SW480 (cell line): ENCODE measurements around the gene SLC1A3.

Experiments used
- DNase-seq: peaks from one replicate; pipeline ENCODE4 v3.0.0-alpha.2; 2016; ENCODE audit warnings: low spot score

SLC1A3 gene

DNA sequence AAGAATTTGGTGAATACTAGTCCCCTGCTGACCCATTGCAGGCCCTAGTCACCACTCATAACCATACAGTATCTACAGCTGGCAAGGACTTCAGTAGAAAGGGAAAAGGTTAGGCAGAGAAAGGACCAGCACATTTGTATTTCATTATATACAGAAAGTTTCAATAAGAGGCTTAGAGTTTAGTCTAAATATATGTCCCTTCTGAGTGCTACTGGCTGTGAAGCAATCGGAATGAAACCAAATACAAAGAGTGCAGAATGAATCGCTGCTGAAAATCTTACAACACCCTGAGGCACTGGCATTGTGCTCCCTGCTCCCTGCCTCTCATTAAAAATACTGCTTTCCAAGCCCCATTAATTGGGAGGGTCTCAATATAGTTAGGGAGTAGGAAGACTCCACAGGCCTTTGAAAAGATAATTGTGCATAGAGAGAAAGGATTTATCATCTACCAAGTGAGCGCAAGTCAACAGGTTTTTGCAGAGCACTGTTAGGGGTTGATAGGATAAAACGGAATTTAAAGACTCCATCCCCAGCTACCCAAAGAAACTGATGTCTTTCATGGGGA, 110.8 kb downstream of the SLC1A3 start:
- DNase-seq = no peak

DNA sequence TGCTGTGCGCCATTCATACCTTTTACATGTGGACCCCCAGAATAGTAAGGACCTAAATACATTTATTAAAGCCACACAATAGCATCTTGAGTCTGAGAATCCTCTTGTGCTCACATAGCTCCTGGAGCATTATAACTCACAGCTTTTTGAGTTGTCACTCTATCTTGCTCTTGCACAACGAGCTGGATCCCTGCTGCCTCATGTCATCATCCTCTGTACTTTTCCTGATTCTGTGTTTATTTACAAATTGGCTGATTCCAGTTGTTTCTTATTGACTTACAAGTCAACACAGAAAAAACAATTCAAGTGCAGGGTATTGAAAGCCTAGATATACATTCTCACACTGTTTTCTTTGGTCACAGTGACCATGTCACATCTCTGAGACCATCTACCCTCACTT, 112.9 kb downstream of the SLC1A3 start:
- DNase-seq = no peak

DNA sequence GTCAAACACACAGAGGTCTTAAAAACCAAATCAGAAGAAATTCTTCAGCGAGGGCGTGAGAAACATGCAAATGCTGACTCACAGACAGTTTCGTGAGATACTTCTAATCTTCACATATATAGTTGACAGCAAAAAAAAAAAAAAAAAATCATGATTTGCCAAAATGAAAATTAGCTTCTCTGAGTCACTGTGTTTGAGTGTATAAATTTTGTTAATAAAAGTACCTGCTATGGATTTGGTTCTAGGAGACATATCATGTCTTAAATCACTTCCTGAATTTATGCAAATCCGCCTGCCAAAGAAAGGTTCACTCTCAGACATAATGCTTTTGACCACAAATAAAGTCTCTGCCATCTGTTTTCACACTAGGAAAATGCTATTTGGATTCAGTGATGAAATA, 114.3 kb downstream of the SLC1A3 start:
- DNase-seq = no peak

DNA sequence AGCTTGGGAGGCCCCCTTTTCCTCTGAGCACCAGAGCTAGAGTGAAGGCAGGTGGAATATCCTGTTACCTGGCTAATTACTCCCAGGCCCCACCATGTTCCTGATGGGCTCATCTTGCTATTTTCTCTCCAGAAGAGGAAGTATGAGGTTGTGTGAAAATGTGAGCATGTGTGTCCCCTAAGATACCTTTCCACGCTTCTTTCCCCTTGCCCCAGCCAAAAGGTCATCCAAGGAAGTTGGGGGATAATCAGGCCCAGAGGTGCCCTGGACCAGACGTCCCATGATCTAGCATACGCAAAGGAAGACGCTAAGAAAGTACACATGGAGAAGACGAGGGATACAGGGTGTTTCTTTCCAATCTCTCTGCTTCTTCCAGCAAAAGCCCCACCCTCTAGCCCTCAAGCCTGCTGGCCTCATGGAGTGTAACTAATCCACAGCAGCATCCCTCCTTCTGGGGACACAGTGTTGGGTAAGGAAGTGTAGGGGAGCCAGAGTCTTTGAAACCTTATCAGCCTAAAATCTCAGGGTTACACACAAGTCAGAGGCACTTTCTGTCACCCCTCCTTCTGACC, 115.3 kb downstream of the SLC1A3 start:
- no peak for DNase-seq

DNA sequence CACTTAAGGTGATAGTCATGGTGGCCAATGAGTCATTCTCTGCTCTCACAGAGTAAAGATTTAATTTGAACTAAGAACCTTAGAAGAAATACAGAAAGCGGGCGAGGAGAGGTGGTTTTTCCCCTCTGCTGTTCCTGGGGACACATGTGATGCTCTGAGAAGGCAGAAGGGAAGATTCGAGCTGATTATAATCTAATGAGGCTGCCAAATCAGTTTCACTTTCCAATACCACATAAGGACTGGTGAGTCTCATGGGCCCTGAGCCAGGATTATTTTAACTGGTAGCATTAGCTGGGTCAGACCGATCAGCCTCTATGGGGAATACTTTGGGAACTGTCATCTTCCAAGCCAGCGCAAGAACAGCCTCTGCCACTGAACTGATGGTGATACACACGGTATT, 116.5 kb downstream of the SLC1A3 start:
- DNase-seq = no peak

DNA sequence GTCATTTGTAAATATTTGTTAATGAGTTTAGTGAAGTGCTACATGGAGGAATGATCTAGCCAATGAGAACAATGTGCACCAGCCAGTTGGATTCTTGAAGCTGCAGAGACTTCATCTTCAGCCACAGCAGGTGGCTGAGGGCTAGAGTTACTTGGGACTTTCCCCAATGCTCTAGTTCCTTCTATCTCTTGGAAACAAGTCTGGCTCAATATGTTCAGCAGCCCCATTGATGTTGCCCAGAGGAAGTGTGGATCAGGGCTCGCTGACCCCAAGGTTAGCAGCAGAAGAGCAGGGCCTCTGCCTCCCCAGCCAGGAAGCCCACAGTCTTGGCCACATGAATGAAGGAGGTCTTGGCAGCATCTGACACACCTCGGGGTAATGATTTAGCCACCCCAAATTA, 117.5 kb downstream of the SLC1A3 start:
- no peak for DNase-seq

DNA sequence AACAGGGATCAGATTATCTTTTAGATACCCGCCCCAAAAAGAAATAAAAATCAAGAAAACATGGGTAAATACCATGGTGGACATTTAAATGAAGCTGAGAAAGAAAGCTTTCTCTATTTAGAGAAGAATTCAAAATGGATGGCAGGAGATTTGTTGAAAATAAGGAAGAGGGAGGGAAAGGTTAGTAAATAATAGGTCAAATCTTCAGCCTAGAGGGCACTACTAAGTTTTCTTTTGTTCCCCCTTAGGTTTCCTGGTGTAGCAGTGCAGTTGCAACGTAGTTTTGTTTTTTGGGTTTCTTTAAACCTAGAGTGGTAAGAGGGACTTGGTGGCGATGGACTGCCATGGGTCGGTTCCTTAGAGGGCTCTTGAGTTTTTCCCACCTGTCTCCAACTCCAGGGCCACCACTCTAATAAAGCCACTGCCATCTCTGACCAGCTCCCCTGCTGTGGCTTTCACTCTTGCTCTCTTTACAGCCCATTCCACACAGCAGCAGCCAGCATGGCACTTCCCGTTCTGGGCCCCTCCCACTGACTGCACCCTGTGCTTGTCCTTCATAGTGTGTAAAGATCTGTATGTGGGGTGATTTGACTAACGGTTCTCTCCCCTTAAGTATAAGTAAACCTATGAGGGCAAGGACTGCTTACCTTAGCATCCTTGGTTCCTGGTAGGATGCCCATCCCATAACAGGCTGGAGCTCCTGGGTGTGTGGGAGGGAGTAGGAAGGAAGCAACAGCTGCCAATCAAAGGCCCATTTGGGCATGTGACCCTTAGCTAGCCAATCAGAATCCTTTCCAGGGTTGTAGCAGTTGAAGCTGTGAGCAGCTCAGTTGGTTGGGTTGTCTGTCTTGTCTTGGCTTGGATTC, 118.3 kb downstream of the SLC1A3 start:
- no peak for DNase-seq

DNA sequence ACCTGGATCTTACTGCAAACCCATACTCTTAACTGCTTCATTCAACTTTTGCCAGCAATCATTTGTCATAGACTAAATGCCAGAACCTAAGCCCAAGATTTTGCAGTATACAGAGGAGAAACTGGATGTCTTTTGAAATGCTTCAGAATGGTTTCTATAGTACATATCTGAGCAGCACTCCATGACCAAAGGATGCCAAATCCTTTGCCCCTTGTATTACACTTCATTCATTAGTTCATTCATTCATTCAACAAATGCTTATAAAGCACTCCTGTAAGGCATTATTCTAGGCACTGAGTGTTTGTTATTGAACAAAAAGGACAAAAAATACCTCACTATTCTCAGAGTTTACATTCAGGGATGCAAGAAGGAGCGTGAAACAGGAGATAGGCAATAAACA, 119.9 kb downstream of the SLC1A3 start:
- no peak for DNase-seq

DNA sequence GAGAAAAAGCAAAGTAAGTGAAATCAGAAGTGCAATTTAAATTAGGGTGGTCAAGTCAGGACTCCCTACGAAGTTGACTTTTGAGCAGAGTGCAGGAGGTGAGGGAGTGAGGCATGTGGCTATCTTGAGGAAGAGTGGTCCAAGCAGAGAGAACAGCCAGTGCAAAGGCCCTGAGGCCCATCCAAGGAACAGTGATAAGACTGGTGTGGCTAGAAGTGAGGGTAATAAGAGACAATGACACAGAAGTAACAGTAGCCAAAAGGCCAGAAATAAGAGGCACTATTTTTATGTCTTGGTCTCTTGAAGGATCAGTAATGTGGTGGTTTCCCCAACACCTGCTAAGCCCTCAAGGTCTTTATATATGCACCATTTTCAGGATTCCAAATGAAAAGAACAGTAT, 120.4 kb downstream of the SLC1A3 start:
- no peak for DNase-seq

DNA sequence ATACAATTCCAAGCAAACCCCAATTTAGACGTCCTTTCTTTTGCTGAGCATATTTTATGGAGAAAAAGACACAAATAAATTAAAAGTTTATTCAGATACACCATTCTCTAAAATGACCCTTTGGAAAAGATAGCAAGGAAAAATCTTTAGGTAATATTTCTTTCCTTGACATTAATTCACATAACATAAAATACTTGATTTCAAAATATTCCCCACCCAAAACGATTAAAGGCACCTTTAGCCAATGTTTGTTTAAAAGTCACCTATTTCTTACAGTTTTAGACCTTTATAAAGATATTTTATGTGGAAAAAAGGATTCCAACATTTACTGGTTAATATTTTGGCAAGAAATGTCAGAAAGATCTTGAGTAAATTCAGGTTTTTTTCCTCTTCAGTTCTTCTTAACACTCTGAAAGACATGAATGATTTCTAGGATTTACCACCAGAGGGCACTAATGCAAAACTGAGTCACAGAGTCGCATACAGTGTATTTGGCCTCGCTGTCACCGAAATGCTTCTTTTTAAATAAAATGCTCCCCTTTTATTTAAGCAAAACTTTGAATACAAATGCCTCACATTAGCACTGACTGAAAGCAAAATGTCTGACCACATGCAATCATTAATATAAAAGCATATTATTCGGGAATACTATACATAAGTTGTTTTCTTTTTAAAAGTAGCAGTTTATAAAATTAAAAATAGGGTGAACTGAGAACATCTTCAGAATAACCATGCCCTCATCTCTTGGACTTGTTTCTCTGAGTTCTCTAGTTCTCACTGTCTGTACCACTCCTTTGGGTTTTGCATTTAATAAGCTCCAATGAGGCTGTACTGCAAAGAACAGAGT, 122.5 kb downstream of the SLC1A3 start:
- peak; percentile 34 for DNase-seq

DNA sequence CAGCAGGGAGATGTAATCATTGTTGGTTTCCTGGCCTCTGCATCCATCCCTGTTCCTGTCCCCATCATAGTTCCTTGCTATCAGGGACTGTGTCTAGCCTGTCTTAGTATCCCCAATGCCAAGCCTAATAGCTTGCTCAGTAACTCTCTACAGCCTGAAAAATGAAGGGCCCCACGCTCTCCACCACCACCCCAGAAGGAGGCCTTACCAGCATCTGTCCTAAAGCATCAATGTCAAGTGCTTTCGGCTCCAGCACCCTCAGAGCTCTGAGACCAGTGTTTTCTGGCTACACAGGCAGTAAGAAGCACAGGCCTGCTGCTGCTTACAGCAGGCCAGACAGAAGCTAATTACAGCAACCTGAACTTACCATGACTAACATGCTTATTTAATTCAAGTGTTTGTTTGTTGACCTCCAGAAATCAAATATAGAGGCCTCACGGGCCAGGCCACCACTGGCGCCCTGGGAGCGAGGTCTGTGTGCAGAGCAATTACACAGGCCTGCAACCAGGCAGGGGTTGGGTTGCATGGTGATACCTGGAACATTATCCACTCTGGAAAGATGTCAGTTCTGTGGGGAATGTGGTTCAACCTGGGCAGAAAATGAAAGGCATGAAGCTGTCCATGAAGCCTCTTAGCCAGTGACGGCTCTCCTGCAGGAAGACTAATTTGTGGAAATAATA, 124.3 kb downstream of the SLC1A3 start:
- no peak for DNase-seq

DNA sequence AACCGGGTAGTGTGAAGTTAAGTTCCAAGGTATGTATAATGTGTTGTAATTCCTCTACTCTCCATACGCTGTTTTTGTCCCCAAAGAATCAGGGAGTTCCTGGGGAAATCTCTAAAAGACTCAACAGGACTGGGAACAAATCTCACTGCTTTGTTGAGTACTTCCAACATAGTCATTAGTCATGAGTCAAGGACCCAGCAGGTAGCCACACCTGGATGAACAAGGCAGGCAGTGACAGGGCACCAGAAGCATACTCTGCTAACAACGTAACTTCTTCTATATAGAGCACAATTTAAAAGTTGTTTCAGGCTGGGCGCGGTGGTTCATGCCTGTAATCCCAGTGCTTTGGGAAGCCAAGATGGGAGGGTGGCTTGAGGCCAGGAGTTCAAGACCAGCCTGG, 126.8 kb downstream of the SLC1A3 start:
- DNase-seq = no peak

DNA sequence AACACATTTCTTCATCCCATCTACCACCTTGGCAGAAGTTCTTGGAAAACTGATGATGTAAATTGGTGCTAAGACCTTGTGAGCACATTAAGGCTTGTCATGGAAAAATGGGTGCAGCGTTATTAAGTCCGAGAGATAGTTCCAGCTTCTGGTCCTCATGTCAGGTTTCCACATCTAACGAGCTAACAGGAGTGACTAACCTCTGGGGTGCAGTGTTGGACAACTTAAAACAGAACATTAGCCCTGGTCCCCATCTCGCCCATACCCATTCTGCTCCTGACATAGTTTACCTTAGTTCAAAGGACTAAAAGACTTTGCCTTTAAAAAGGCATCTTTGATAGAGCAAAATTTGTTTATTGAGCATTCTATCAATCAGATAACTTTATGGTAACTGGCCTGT, 128.0 kb downstream of the SLC1A3 start:
- peak; percentile 48 for DNase-seq

DNA sequence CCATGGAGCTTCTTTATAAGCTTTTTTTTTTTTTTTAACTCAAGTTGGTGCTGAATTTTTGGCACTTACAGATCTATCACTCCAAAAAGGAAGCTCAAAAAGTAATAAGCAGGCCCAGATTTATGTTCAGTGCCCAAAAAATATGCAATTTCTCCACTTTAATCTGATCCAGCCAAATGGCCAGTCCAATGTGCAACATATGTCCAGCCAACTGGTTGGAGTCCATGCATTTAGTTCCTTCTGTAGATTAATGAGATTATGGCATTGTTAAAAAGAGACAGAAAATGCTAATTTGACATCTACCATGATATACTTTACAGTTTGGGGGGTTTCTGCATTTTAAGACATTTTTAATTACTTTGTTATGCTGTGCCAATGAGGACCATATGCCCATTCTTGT, 129.5 kb downstream of the SLC1A3 start:
- no peak for DNase-seq
